PC-9 (cell line): ENCODE data around the gene SPANXB1. TPM values are rescaled to one million over a fixed set of nuclear protein-coding genes. Genes with fewer than 3 reads are reported as not detected.
"Not testable (repeated sequence)": the region's sequence is repeated elsewhere in the genome, so short reads cannot be mapped to it uniquely, and the experiment has no call there.

Experiments
- BruUV-seq: library from RNA; stranded (reverse); fragments of 400-500 nt; replicated peaks from 2 replicates; lab custom pipeline; 2021; lab: Mats Ljungman, UMichigan
- CTCF ChIA-PET: fragments of 300-600 bp; sonication (Branson Sonifier 250); formaldehyde crosslinking; loops from one replicate; lab custom pipeline; 2022; ENCODE audit warnings: antibody characterized with exemption; lab: Charles Lee
- POLR2A ChIA-PET: fragments of 300-600 bp; sonication (Branson Sonifier 250); formaldehyde crosslinking; loops from one replicate; lab custom pipeline; 2022; ENCODE audit warnings: antibody characterized with exemption; ENCODE audit not compliant: unreplicated experiment; lab: Charles Lee
- DNase-seq, 2 experiments: peaks; one replicate each; pipeline versions ENCODE4 v3.0.0 to v3.0.0-alpha.2; 2015 to 2022; ENCODE audit warnings: mixed read lengths in 1 of 2
- H2AFZ ChIP-seq: fragments of 200-600 bp; sonication (generic); 2 replicates; pipeline ENCODE4 v1.8.1; 2017; ENCODE audit warnings: antibody characterized with exemption
- H3F3A ChIP-seq: fragments of 200-600 bp; sonication (generic); 2 replicates; pipeline ENCODE4 v1.8.1; 2017; ENCODE audit warnings: antibody characterized with exemption, mild to moderate bottlenecking, low read depth; ENCODE audit not compliant: insufficient read depth
- H3K27ac ChIP-seq: fragments of 200-600 bp; sonication (generic); 2 replicates; pipeline ENCODE4 v1.6.1; 2016; ENCODE audit warnings: mixed run types
- H3K27me3 ChIP-seq: fragments of 200-600 bp; sonication (generic); 2 replicates; pipeline ENCODE4 v1.6.1; 2016; ENCODE audit warnings: low read depth, mixed run types; ENCODE audit not compliant: insufficient read depth
- H3K36me3 ChIP-seq: fragments of 200-600 bp; sonication (generic); 2 replicates; pipeline ENCODE4 v1.6.1; 2016; ENCODE audit warnings: low read depth, mixed run types
- H3K4me1 ChIP-seq: fragments of 200-600 bp; sonication (generic); replicated peaks from 2 replicates; pipeline ENCODE4 v1.6.1; 2016; ENCODE audit warnings: mixed run types; ENCODE audit not compliant: insufficient read depth
- H3K4me2 ChIP-seq: fragments of 200-600 bp; sonication (generic); 2 replicates; pipeline ENCODE4 v1.6.1; 2017; ENCODE audit warnings: mixed run types
- H3K4me3 ChIP-seq: fragments of 200-600 bp; sonication (generic); 2 replicates; pipeline ENCODE4 v1.6.1; 2016; ENCODE audit warnings: mixed run types
- H3K79me2 ChIP-seq: fragments of 200-600 bp; sonication (generic); 2 replicates; pipeline ENCODE4 v1.6.1; 2017; ENCODE audit warnings: low read depth, mixed run types
- H3K9me2 ChIP-seq: fragments of 200-600 bp; sonication (generic); 2 replicates; pipeline ENCODE4 v1.8.1; 2017; ENCODE audit warnings: mild to moderate bottlenecking; ENCODE audit not compliant: insufficient read depth
- H3K9me3 ChIP-seq: fragments of 200-600 bp; sonication (generic); 2 replicates; pipeline ENCODE4 v1.8.1; 2016; ENCODE audit warnings: low read depth; ENCODE audit not compliant: insufficient read depth
- H4K20me1 ChIP-seq: fragments of 200-600 bp; sonication (generic); 2 replicates; pipeline ENCODE4 v1.8.1; 2017; ENCODE audit not compliant: insufficient read depth
- intact Hi-C: fragments of 100-400 bp; cut with micrococcal nuclease; formaldehyde crosslinking; loops from one replicate; pipeline ENCODE4 v1.10.0; 2022; ENCODE audit not compliant: unreplicated experiment
- total RNA-seq: library from RNA; stranded (reverse); gene quantifications from 2 replicates; pipeline ENCODE4 v1.2.3, GENCODE V29; 2021
- TF ChIP-seq, protein P1 (sequence below): fragments of 200-600 bp; sonication (generic); conservative IDR thresholded peaks from 2 replicates; pipeline ENCODE4 v1.6.1; 2017; ENCODE audit warnings: mixed run types, antibody characterized with exemption, mild to moderate bottlenecking, moderate library complexity

The SPANXB1 gene
- total RNA-seq, 1 experiment from 2014 or later = 31.4 TPM

DNA sequence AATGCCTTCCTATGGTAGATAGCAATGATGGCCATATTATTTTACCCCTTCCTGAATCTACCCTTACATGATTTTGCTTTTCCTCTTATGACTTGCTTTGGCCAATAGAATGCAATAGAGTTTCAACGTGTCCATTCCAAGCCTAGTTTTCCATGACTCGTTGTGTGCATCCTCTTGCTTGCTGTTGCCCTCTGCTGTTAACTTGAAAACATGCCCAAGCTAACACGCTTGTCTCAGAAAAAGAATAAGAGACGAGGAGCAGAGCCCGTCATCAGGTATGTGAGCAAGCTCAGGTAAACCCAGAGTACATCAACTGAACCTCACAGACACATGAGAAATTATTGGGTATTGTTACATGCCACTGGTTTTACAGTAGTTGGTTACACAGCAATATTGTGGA lies 49.7 kb downstream of the SPANXB1 start:
- CTCF ChIA-PET, H3K9me3 ChIP-seq, H2AFZ ChIP-seq, H3K27me3 ChIP-seq, intact Hi-C loops, H3K4me3 ChIP-seq, POLR2A ChIA-PET, H3K9me2 ChIP-seq, BruUV-seq, H3K36me3 ChIP-seq, H3K79me2 ChIP-seq, H4K20me1 ChIP-seq, H3K4me1 ChIP-seq, H3F3A ChIP-seq, H3K27ac ChIP-seq, H3K4me2 ChIP-seq: not testable (repeated sequence)
- DNase-seq = peak; percentile 8 to 33
- TF ChIP-seq, protein P1, sequence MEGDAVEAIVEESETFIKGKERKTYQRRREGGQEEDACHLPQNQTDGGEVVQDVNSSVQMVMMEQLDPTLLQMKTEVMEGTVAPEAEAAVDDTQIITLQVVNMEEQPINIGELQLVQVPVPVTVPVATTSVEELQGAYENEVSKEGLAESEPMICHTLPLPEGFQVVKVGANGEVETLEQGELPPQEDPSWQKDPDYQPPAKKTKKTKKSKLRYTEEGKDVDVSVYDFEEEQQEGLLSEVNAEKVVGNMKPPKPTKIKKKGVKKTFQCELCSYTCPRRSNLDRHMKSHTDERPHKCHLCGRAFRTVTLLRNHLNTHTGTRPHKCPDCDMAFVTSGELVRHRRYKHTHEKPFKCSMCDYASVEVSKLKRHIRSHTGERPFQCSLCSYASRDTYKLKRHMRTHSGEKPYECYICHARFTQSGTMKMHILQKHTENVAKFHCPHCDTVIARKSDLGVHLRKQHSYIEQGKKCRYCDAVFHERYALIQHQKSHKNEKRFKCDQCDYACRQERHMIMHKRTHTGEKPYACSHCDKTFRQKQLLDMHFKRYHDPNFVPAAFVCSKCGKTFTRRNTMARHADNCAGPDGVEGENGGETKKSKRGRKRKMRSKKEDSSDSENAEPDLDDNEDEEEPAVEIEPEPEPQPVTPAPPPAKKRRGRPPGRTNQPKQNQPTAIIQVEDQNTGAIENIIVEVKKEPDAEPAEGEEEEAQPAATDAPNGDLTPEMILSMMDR = peak; percentile 37; the same call in 1 of the 2 replicates

Other genes starting within 250 kb of the SPANXB1 start
- 42.4 and 49.5 TPM in 2 replicates for gene LDOC1, start 174.5 kb downstream of the SPANXB1 start, total RNA-seq
- gene SPANXC, start 239.9 kb downstream of the SPANXB1 start, total RNA-seq = 4.6 and 13.5 TPM in 2 replicates